ENCODE measurements around the gene SLC48A1. TPM values are rescaled to one million over a fixed set of nuclear protein-coding genes. Genes with fewer than 3 reads are reported as not detected.

SLC48A1 gene
- polyA plus RNA-seq, 1 donor (not counting 4 experiments of a cell fraction or from before 2014, with no cell fraction given), result 8.1 TPM

GRCh38 chr12:47744778-47745436 lies 28.1 kb upstream of the SLC48A1 start:
- no peak for FAIRE-seq
- H3K36me3 ChIP-seq (ENCODE audit: control insufficient read depth in 2 of 2, extremely low read depth in 1 of 2, insufficient read depth in 2 of 2, low read length in 2 of 2), result peaks cover 6 to 22% of the 10 kb centered on the region in 2 experiments
- no peak overlapping the region for H3K4me2 ChIP-seq (ENCODE audit: control insufficient read depth, extremely low read depth, insufficient read depth, low read depth, low read length)

GRCh38 chr12:47745485-47746041 lies 27.5 kb upstream of the SLC48A1 start:
- H3K27me3 ChIP-seq (ENCODE audit: control insufficient read depth, extremely low read depth, insufficient read depth, low read length), result no peaks in the 10 kb centered on the region
- no peak overlapping the region for H3K9ac ChIP-seq (ENCODE audit: control insufficient read depth, extremely low read depth, insufficient read depth, low read length)
- no peaks in the 10 kb centered on the region for H3K9me1 ChIP-seq (ENCODE audit: control insufficient read depth, extremely low read depth, insufficient read depth, low read length)
- H3K4me3 ChIP-seq (ENCODE audit: control insufficient read depth in 2 of 3, extremely low read depth in 1 of 3, insufficient read depth in 2 of 3, low read depth in 1 of 3, low read length in 3 of 3), result no peak overlapping the region
- no peaks in the 10 kb centered on the region for H4K20me1 ChIP-seq (ENCODE audit: control insufficient read depth, extremely low read depth, insufficient read depth, low read length)
- H3K4me2 ChIP-seq (ENCODE audit: control insufficient read depth, extremely low read depth, insufficient read depth, low read depth, low read length), result no peak overlapping the region
- TF ChIP-seq CTCF (optimal IDR thresholded peaks at IDR 0.05 in 1 of 3, IDR thresholded peaks at IDR 0.05 in 1 of 3, conservative IDR thresholded peaks at IDR 0.05 in 1 of 3; ENCODE audit: extremely low read depth in 1 of 3, insufficient read depth in 2 of 3, low read length in 3 of 3) (no peak), EZH2 (IDR thresholded peaks at IDR 0.05; ENCODE audit: low read length) (no peak)
- dilution Hi-C loops (cut with MboI; ENCODE audit: extremely low pct_ligation_motif_present, low sequenced_read_pairs), result no loop called here
- no peak for DNase-seq (ENCODE audit: low read depth, low spot score)
- H3K4me1 ChIP-seq (ENCODE audit: control insufficient read depth, extremely low read depth, insufficient read depth, low read length), result peaks cover 21% of the 10 kb centered on the region
- H3K79me2 ChIP-seq (ENCODE audit: control insufficient read depth, insufficient read depth, low read length), result no peaks in the 10 kb centered on the region
- peaks cover 8 to 23% of the 10 kb centered on the region in 2 experiments for H3K36me3 ChIP-seq (ENCODE audit: control insufficient read depth in 2 of 2, extremely low read depth in 1 of 2, insufficient read depth in 2 of 2, low read length in 2 of 2)
- no peak overlapping the region for H3K27ac ChIP-seq (ENCODE audit: control insufficient read depth, insufficient read depth, low read length)
- H2AFZ ChIP-seq (ENCODE audit: control insufficient read depth, low read length), result no peak overlapping the region
- FAIRE-seq, result no peak
- no peaks in the 10 kb centered on the region for H3K9me3 ChIP-seq (ENCODE audit: control insufficient read depth, low read depth, low read length)

More at GRCh38 chr12:47744778-47745436, 28.1 kb upstream of the SLC48A1 start:
- no peaks in the 10 kb centered on the region for H4K20me1 ChIP-seq (ENCODE audit: control insufficient read depth, extremely low read depth, insufficient read depth, low read length)
- dilution Hi-C loops (cut with MboI; ENCODE audit: extremely low pct_ligation_motif_present, low sequenced_read_pairs), result no loop called here
- DNase-seq (ENCODE audit: low read depth, low spot score), result no peak
- H3K27me3 ChIP-seq (ENCODE audit: control insufficient read depth, extremely low read depth, insufficient read depth, low read length), result no peaks in the 10 kb centered on the region
- H3K9me1 ChIP-seq (ENCODE audit: control insufficient read depth, extremely low read depth, insufficient read depth, low read length), result no peaks in the 10 kb centered on the region
- TF ChIP-seq EZH2 (IDR thresholded peaks at IDR 0.05; ENCODE audit: low read length) (no peak), CTCF (optimal IDR thresholded peaks at IDR 0.05 in 1 of 3, IDR thresholded peaks at IDR 0.05 in 1 of 3, conservative IDR thresholded peaks at IDR 0.05 in 1 of 3; ENCODE audit: extremely low read depth in 1 of 3, insufficient read depth in 2 of 3, low read length in 3 of 3) (no peak)
- no peaks in the 10 kb centered on the region for H3K79me2 ChIP-seq (ENCODE audit: control insufficient read depth, insufficient read depth, low read length)
- no peak overlapping the region for H3K4me3 ChIP-seq (ENCODE audit: control insufficient read depth in 2 of 3, extremely low read depth in 1 of 3, insufficient read depth in 2 of 3, low read depth in 1 of 3, low read length in 3 of 3)
- no peak overlapping the region for H3K27ac ChIP-seq (ENCODE audit: control insufficient read depth, insufficient read depth, low read length)
- H3K9ac ChIP-seq (ENCODE audit: control insufficient read depth, extremely low read depth, insufficient read depth, low read length), result no peak overlapping the region
- no peaks in the 10 kb centered on the region for H3K9me3 ChIP-seq (ENCODE audit: control insufficient read depth, low read depth, low read length)
- peaks cover 21% of the 10 kb centered on the region for H3K4me1 ChIP-seq (ENCODE audit: control insufficient read depth, extremely low read depth, insufficient read depth, low read length)
- no peak overlapping the region for H2AFZ ChIP-seq (ENCODE audit: control insufficient read depth, low read length)
